Loucy (cell line): ENCODE data around the gene TAS2R5.
"Not testable (repeated sequence)": the region's sequence is repeated elsewhere in the genome, so short reads cannot be mapped to it uniquely, and the experiment has no call there.

Experiments used
- EZH2phosphoT487 ChIP-seq: fragments of 200-600 bp; IDR thresholded peaks from 2 replicates; pipeline ENCODE4 v1.6.1; 2018; ENCODE audit warnings: antibody characterized with exemption, mild to moderate bottlenecking, moderate library complexity, borderline replicate concordance
- TF ChIP-seq, protein P1 (sequence below): fragments of 200-600 bp; sonication (generic); conservative IDR thresholded peaks from 2 replicates; pipeline ENCODE4 v1.5.1; 2014; ENCODE audit warnings: mild to moderate bottlenecking, antibody characterized with exemption, low read length

DNA sequence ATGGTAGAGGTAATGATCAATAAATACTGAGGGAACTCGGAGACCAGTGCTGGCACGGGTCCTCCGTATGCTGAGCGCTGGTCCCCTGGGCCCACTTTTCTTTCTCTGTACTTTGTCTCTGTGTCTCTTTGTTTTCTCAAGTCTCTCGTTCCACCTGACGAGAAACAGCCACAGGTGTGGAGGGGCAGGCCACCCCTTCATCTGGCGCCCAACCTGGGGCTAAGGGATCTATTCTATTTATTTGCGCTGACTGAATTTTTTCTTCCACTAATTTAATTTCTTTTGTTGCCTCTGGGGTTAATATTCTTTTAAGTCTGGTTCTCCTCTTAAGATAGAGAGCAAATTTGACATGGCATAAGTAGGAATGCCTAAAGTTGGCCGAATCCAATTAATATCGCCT, 38.1 kb upstream of the TAS2R5 start:
- TF ChIP-seq, protein P1, sequence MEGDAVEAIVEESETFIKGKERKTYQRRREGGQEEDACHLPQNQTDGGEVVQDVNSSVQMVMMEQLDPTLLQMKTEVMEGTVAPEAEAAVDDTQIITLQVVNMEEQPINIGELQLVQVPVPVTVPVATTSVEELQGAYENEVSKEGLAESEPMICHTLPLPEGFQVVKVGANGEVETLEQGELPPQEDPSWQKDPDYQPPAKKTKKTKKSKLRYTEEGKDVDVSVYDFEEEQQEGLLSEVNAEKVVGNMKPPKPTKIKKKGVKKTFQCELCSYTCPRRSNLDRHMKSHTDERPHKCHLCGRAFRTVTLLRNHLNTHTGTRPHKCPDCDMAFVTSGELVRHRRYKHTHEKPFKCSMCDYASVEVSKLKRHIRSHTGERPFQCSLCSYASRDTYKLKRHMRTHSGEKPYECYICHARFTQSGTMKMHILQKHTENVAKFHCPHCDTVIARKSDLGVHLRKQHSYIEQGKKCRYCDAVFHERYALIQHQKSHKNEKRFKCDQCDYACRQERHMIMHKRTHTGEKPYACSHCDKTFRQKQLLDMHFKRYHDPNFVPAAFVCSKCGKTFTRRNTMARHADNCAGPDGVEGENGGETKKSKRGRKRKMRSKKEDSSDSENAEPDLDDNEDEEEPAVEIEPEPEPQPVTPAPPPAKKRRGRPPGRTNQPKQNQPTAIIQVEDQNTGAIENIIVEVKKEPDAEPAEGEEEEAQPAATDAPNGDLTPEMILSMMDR: not testable (repeated sequence)
- not testable (repeated sequence) for TF ChIP-seq EZH2phosphoT487
